H9 (cell line): ENCODE data around the gene CA5A. TPM values are rescaled to one million over a fixed set of nuclear protein-coding genes. Genes with fewer than 3 reads are reported as not detected.

Experiments used
- DNase-seq: peaks from one replicate; pipeline ENCODE4 v3.0.0-alpha.2; 2017
- H2AFZ ChIP-seq: one replicate; pipeline ENCODE4 v1.6.1; 2013; ENCODE audit warnings: mild to moderate bottlenecking, low read length, control low read depth, moderate library complexity
- H2AK5ac ChIP-seq: 2 replicates; pipeline ENCODE4 v1.6.1; 2013; ENCODE audit warnings: low read length, control low read depth, mixed read lengths; ENCODE audit not compliant: insufficient read length
- H2BK120ac ChIP-seq: one replicate; pipeline ENCODE4 v1.6.1; 2013; ENCODE audit warnings: low read depth, mild to moderate bottlenecking, low read length, control low read depth, inconsistent platforms; ENCODE audit not compliant: poor library complexity, severe bottlenecking
- H2BK12ac ChIP-seq: 2 replicates; pipeline ENCODE4 v1.6.1; 2013; ENCODE audit warnings: low read length, control low read depth, mixed read lengths, low read depth; ENCODE audit not compliant: insufficient read length
- H2BK15ac ChIP-seq: 2 replicates; pipeline ENCODE4 v1.6.1; 2013; ENCODE audit warnings: low read depth, low read length, control low read depth
- H2BK20ac ChIP-seq: one replicate; pipeline ENCODE4 v1.6.1; 2013; ENCODE audit warnings: low read depth, mild to moderate bottlenecking, low read length, control low read depth, inconsistent platforms; ENCODE audit not compliant: poor library complexity, severe bottlenecking
- H2BK5ac ChIP-seq: 2 replicates; pipeline ENCODE4 v1.6.1; 2013; ENCODE audit warnings: low read length, control low read depth, mixed read lengths; ENCODE audit not compliant: insufficient read length
- H3K14ac ChIP-seq: 2 replicates; pipeline ENCODE4 v1.6.1; 2013; ENCODE audit warnings: low read length, control low read depth; ENCODE audit not compliant: insufficient read depth
- H3K18ac ChIP-seq: 2 replicates; pipeline ENCODE4 v1.6.1; 2013; ENCODE audit warnings: low read depth, mild to moderate bottlenecking, mixed read lengths, low read length, control low read depth; ENCODE audit not compliant: insufficient read length
- H3K23ac ChIP-seq: 2 replicates; pipeline ENCODE4 v1.6.1; 2013; ENCODE audit warnings: low read length, control low read depth, mixed read lengths, low read depth; ENCODE audit not compliant: insufficient read length
- H3K23me2 ChIP-seq: 2 replicates; pipeline ENCODE4 v1.6.1; 2013; ENCODE audit warnings: low read depth, mild to moderate bottlenecking, mixed read lengths, low read length, control low read depth; ENCODE audit not compliant: insufficient read length, poor library complexity, severe bottlenecking
- H3K27ac ChIP-seq: 2 replicates; pipeline ENCODE4 v1.5.1; 2013; ENCODE audit warnings: low read length, control low read depth, mixed read lengths, low read depth; ENCODE audit not compliant: insufficient read length
- H3K27me3 ChIP-seq: 2 replicates; pipeline ENCODE4 v1.6.1; 2013; ENCODE audit warnings: low read length, control low read depth, inconsistent platforms; ENCODE audit not compliant: insufficient read depth
- H3K4ac ChIP-seq: 2 replicates; pipeline ENCODE4 v1.6.1; 2013; ENCODE audit warnings: low read depth, mild to moderate bottlenecking, control low read depth, inconsistent platforms, low read length, moderate library complexity
- H3K4me1 ChIP-seq: 2 replicates; pipeline ENCODE4 v1.6.1; 2013; ENCODE audit warnings: low read length, control low read depth, inconsistent platforms; ENCODE audit not compliant: insufficient read depth
- H3K4me2 ChIP-seq: 2 replicates; pipeline ENCODE4 v1.6.1; 2013; ENCODE audit warnings: low read length, control low read depth, mixed read lengths; ENCODE audit not compliant: insufficient read length, insufficient read depth
- H3K56ac ChIP-seq: 2 replicates; pipeline ENCODE4 v1.6.1; 2013; ENCODE audit warnings: low read depth, mild to moderate bottlenecking, mixed read lengths, low read length, control low read depth; ENCODE audit not compliant: insufficient read length
- H3K79me1 ChIP-seq: 2 replicates; pipeline ENCODE4 v1.6.1; 2013; ENCODE audit warnings: low read depth, mild to moderate bottlenecking, moderate library complexity, low read length, control low read depth, inconsistent platforms; ENCODE audit not compliant: insufficient read depth, poor library complexity, severe bottlenecking
- H3K79me2 ChIP-seq: 2 replicates; pipeline ENCODE4 v1.6.1; 2013; ENCODE audit warnings: low read length, control low read depth, inconsistent platforms; ENCODE audit not compliant: insufficient read depth
- H3K9ac ChIP-seq: 2 replicates; pipeline ENCODE4 v1.6.1; 2013; ENCODE audit warnings: low read length, control low read depth, mixed read lengths; ENCODE audit not compliant: insufficient read length; ENCODE audit errors: extremely low read depth
- H3K9me3 ChIP-seq: one replicate; pipeline ENCODE4 v1.6.1; 2013; ENCODE audit warnings: low read depth, low read length, inconsistent platforms; ENCODE audit not compliant: control insufficient read depth
- H3T11ph ChIP-seq: one replicate; pipeline ENCODE4 v1.6.1; 2013; ENCODE audit warnings: mild to moderate bottlenecking, low read length, control low read depth, inconsistent platforms
- H4K20me1 ChIP-seq: one replicate; pipeline ENCODE4 v1.6.1; 2013; ENCODE audit not compliant: control insufficient read depth, insufficient read length, insufficient read depth
- H4K5ac ChIP-seq: 2 replicates; pipeline ENCODE4 v1.6.1; 2013; ENCODE audit warnings: low read depth, mild to moderate bottlenecking, mixed read lengths, low read length, control low read depth; ENCODE audit not compliant: insufficient read length
- H4K8ac ChIP-seq: replicated peaks from 2 replicates; pipeline ENCODE4 v1.6.1; 2013; ENCODE audit warnings: low read length, control low read depth, mixed read lengths, low read depth; ENCODE audit not compliant: insufficient read length
- H4K91ac ChIP-seq: 2 replicates; pipeline ENCODE4 v1.6.1; 2013; ENCODE audit warnings: low read depth, mild to moderate bottlenecking, moderate library complexity, mixed read lengths, low read length, control low read depth; ENCODE audit not compliant: insufficient read length
- H3K27ac Mint-ChIP-seq, 3 experiments: 2 replicates in 2 of 3; 3 replicates in 1 of 3; pipeline ENCODE4 v1.8.0; 2020 to 2021; ENCODE audit warnings: mixed read lengths in 3 of 3, mild to moderate bottlenecking in 1 of 3, moderate library complexity in 1 of 3
- H3K27me3 Mint-ChIP-seq: 2 replicates; pipeline ENCODE4 v1.8.0; 2021; ENCODE audit warnings: low read depth, mild to moderate bottlenecking, moderate library complexity, mixed read lengths
- H3K36me3 Mint-ChIP-seq, 3 experiments: 2 replicates in 2 of 3; 3 replicates in 1 of 3; pipeline ENCODE4 v1.8.0; 2020 to 2021; ENCODE audit warnings: low read depth in 3 of 3, mixed read lengths in 3 of 3; ENCODE audit not compliant: insufficient read depth in 1 of 3
- H3K4me1 Mint-ChIP-seq, 2 experiments: 2 replicates each; pipeline ENCODE4 v1.8.0; 2020; ENCODE audit warnings: mixed read lengths in 2 of 2
- H3K4me3 Mint-ChIP-seq, 2 experiments: 2 replicates in 1 of 2; 3 replicates in 1 of 2; pipeline ENCODE4 v1.8.0; 2020 to 2021; ENCODE audit warnings: mild to moderate bottlenecking in 2 of 2, mixed read lengths in 2 of 2, moderate library complexity in 1 of 2
- H3K9me3 Mint-ChIP-seq, 2 experiments: 2 replicates in 1 of 2; 3 replicates in 1 of 2; pipeline ENCODE4 v1.8.0; 2020; ENCODE audit warnings: mild to moderate bottlenecking in 2 of 2, mixed read lengths in 2 of 2, moderate library complexity in 1 of 2
- CTCF ChIP-seq: fragments of 200-600 bp; sonication (generic); conservative IDR thresholded peaks from 3 replicates; pipeline ENCODE4 v1.8.0; 2021; ENCODE audit warnings: antibody characterized with exemption, mild to moderate bottlenecking
- WGBS: extraction: QIAGEN DNeasy Blood & Tissue Kit; methylation state at CpG from one replicate; pipeline ENCODE4 v1.1.7; 2013; ENCODE audit warnings: missing lambda C conversion rate, low lambda C conversion rate, mixed read lengths; ENCODE audit not compliant: insufficient read length; ENCODE audit errors: extremely low coverage; 5-methylcytosine and 5-hydroxymethylcytosine counted together
- total RNA-seq: library from RNA; stranded (reverse); gene quantifications from 2 replicates; pipeline ENCODE4 v1.2.1, GENCODE V29; 2021

The CA5A gene
- total RNA-seq, 1 experiment from 2014 or later = not detected

- H3K79me1 ChIP-seq = peaks cover 13% of the 10 kb centered on the region
- no peak overlapping the region for H2AK5ac ChIP-seq
- H2BK120ac ChIP-seq = no peak overlapping the region
- H3K79me2 ChIP-seq = peaks cover 18% of the 10 kb centered on the region; the same call in 1 of the 2 replicates
- no peak overlapping the region for H3K27ac Mint-ChIP-seq
- no peak for DNase-seq
- no peak for TF ChIP-seq CTCF
- no peak overlapping the region for H3K9ac ChIP-seq
- H3K23ac ChIP-seq = no peak overlapping the region
- H3K27me3 Mint-ChIP-seq = no peaks in the 10 kb centered on the region
- no peaks in the 10 kb centered on the region for H3K4me1 ChIP-seq
- no peak overlapping the region for H2BK20ac ChIP-seq
- H3K9me3 Mint-ChIP-seq = peaks cover 21 to 24% of the 10 kb centered on the region in 2 experiments
- no peak overlapping the region for H3K56ac ChIP-seq
- peaks cover 26 to 42% (median 36%) of the 10 kb centered on the region in 3 experiments for H3K36me3 Mint-ChIP-seq
- no peak overlapping the region for H2BK15ac ChIP-seq
- peaks cover 0 to 2% of the 10 kb centered on the region in 2 experiments; a peak in 1 of 4 replicates for H3K4me1 Mint-ChIP-seq
- H3K27ac ChIP-seq = no peak overlapping the region
- H3K4ac ChIP-seq = no peak overlapping the region
- WGBS = no CpG with 5 or more reads among the region's 3 CpGs
- H2BK12ac ChIP-seq = no peak overlapping the region
- H3K27me3 ChIP-seq = no peaks in the 10 kb centered on the region
- H4K8ac ChIP-seq = no peak overlapping the region
- no peak overlapping the region for H4K5ac ChIP-seq
- H3K9me3 ChIP-seq = no peaks in the 10 kb centered on the region
- H3K4me2 ChIP-seq = no peak overlapping the region
- no peak overlapping the region for H3K4me3 Mint-ChIP-seq
- no peak overlapping the region for H4K91ac ChIP-seq
- H3K18ac ChIP-seq = no peak overlapping the region
- H3K23me2 ChIP-seq = no peaks in the 10 kb centered on the region
- H4K20me1 ChIP-seq = no peaks in the 10 kb centered on the region
- no peak overlapping the region for H2AFZ ChIP-seq
- no peak overlapping the region for H3T11ph ChIP-seq
- H2BK5ac ChIP-seq = no peak overlapping the region
- H3K14ac ChIP-seq = no peak overlapping the region
These were observed 37.4 kb upstream of the CA5A start for GRCh38 chr16:87973717-87974116.
